ENCODE measurements around the gene KIF1C. TPM values are rescaled to one million over a fixed set of nuclear protein-coding genes. Genes with fewer than 3 reads are reported as not detected.
A peak's percentile ranks its signal among the peaks of the same experiment; 100 is the strongest.

The KIF1C gene
- total and polyA plus RNA-seq, 9 of the 15 experiments (the other 6 are each of a cell fraction or from before 2014, with no cell fraction given): 0.38 to 68.4 (median 25.1) TPM

GRCh38 chr17:4986951-4987766, 10.6 kb upstream of the KIF1C start, which contains the start of gene CAMTA2 (continued):
- peak; percentile 98 for TF ChIP-seq VEZF1 (CRISPR knock-in tag; IDR thresholded peaks at IDR 0.05)
- no peak for TF ChIP-seq ZNF449 (CRISPR knock-in tag; IDR thresholded peaks at IDR 0.05)
- 0 out of 2 replicates have a peak, but pooled peaks have one; percentile 24 for TF ChIP-seq TOE1 (IDR thresholded peaks at IDR 0.05; ENCODE audit: borderline replicate concordance)
- no peak for TF ChIP-seq TOE1 (CRISPR knock-in tag; IDR thresholded peaks at IDR 0.05; ENCODE audit: borderline replicate concordance, low read depth)
- no peak for TF ChIP-seq ZNF57 (CRISPR knock-in tag; IDR thresholded peaks at IDR 0.05)
- TF ChIP-seq E2F6 (IDR thresholded peaks at IDR 0.05; ENCODE audit: borderline replicate concordance in 1 of 2, extremely low read depth in 1 of 2, insufficient read depth in 1 of 2, insufficient read length in 1 of 2, low read depth in 1 of 2, low read length in 1 of 2, poor library complexity in 1 of 2, severe bottlenecking in 1 of 2): peak; percentile 8 to 66
- no peak for TF ChIP-seq RAD51 (IDR thresholded peaks at IDR 0.05; ENCODE audit: borderline replicate concordance, low read depth)
- TF ChIP-seq ETV5 (CRISPR knock-in tag; IDR thresholded peaks at IDR 0.05; ENCODE audit: low read depth): peak; percentile 68; the same call in 1 of the 2 replicates
- TF ChIP-seq REST (IDR thresholded peaks at IDR 0.05; ENCODE audit: borderline replicate concordance): peak; percentile 45; the same call in 1 of the 2 replicates
- TF ChIP-seq REST (CRISPR knock-in tag; IDR thresholded peaks at IDR 0.05; ENCODE audit: low read depth): 0 out of 2 replicates have a peak, but pooled peaks have one; percentile 27
- no peak for TF ChIP-seq CEBPG (CRISPR knock-in tag; IDR thresholded peaks at IDR 0.05)
- TF ChIP-seq CEBPG (tag; conservative IDR thresholded peaks at IDR 0.05 in 1 of 2, IDR thresholded peaks at IDR 0.05 in 1 of 2): no peak
- TF ChIP-seq TBP (optimal IDR thresholded peaks at IDR 0.05; ENCODE audit: low read depth, low read length): peak; percentile 43
- peak; percentile 62 for TF ChIP-seq L3MBTL2 (IDR thresholded peaks at IDR 0.05)

All from K562 (cell line).